ENCODE results near the gene EMID1.

The EMID1 gene

DNA sequence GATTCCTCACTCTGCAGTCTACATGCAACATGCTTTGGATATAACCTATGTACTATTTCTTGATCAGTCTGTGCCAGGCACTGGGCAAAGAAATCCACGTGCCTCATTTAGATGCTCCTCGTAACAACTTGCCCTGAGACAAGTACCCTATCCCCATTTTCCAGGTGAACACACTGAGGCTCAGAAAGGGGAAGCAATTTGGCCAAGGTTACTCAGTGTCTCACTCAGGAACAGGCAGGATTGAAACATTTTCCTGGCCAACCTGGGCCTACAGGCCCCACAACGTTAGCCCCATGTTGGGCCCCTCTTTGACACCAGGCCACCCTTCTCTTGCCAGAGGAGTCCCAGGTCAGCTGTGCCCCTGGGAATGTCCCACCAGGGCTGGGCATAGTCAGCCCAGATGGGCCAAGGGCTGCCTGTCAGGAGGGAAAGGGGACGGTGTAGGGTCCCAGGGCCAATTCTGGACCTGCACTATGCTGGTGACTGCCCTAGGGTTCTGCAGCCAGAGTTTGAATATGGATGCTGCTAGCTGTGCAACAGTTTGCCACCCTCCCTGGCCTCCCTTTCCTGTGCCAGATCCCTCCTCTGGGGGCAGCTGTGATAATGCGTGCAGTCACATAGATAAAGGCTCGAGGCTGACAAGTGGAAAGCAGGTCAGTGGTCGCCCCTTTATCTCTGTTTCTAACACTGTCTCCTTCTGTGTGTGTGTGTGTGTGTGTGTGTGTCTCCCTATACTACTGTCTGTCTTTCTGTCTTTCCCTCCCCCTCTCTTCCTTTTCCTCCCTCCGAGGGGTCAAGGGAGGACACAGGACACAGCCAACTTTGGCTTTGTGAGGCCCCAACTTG lies 10.4 kb upstream of the EMID1 start:
- no peak for DNase-seq

DNA sequence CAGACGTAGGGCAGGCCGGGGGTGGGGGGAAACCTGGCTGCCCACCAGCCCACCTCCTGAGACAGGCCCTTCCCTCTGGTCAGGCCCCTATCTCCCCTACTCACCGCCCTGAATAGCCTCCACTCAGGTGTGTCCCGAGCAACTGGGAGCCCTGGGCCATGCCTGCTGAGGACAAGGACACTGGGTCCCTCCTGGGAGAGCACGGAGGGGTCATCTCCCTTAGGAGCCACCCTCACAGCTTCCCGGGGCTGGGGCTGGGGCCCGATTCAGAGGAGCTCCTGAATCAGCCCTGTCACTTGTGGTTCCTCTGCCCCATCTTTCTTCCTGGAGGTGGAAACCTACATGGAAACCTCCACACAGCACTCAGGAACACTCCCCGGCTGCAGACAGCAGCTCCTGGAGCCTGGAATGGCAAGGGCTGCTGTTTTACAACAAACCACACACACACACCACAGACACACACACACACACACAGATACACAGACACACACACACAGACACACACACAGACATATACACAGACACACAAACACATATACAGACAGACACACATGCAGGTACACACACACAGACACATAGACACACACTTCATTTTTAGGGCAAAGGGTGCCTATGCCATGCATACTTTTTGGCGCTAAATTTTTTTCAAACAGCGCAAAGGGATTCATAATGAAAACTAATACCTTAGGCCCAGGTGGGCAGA lies 9.6 kb upstream of the EMID1 start:
- DNase-seq, result no peak

DNA sequence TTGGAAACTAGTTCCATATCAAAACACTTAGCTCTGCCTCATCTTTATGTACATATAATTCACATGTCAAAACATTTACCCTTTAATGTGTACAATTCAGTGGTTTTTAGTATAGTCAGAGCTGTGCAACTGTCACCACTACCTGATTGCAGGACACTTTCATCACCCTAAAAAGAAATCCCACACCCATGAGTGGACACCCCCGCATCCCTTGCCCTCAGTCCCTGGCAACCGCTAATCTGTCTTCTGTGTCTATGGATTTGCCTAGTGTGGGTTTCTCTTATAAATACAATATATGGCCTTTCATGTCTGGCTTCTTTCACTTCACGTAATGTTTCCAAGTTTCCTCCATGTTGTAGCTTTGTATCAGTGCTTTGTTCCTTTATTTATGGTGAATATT lies 8.6 kb upstream of the EMID1 start:
- no peak for DNase-seq

DNA sequence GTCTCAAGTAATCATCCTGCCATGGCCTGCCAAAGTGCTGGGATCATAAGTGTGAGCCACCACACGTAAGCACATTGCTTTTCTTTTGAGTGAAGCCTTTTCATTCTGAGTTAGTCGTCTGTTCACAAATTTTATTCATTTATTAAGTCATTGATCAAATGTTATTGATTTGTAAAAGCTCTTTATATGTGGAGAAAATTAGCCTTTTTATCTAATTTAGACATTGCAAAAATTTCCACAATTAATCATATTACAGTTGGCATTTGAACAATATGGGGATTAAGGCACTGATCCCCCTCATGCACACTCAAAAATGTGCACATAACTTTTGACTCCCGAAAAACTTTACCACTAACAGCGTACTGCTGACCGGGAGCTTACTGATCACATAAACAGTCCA lies 7.5 kb upstream of the EMID1 start:
- no peak for DNase-seq

DNA sequence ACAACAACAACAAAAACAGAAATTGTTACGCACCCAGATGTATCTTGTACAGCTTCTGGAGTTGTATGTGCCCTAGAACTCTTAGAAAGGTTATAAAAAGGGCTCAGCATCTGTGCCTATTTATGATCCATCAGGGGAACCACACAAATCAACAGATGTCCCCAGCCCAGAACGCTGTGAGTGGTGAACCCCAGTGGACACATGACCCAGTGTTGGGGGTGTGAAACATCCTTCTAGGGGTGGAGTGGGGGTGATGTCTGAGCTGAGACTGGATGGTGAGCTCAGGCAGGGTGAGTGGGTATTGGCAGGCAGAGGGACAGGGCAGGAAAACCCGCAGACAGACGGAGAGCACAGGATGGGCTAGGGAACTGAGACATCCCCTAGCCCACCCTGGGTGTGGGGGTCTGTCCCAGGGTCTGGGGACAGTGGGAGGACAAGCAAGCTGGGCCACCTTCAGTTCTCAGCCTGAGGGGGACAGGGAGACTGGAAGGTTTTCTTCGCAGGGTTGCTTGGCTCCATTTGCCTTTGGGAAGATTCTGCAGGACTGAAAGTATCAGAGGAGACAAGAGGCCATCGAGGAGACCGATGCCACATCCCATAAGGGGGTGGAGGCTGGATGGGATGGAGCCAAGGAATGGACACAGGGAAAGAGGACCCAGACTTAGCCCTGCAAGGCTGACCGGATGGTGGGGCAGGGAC lies 5.8 kb upstream of the EMID1 start:
- DNase-seq, result no peak

DNA sequence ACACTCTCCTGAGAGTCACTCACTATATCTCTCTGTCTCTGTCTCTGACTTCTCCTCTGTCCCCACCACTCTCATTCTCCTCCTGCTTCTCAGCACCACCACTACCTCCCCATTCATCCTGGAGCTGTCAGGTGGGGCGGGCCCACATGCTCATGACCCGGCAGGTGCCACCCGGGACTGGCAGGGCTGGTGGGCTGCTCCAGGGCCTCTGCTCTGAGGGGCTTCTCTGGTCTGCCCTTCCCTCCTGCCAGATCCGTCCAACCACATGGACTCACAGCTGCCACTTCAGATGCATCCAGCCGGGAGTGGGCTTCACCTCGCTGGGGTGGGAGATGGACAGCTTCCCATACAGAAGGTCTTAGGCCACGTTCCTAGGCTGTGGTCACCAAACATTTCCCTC lies 4.8 kb upstream of the EMID1 start:
- DNase-seq, result no peak

DNA sequence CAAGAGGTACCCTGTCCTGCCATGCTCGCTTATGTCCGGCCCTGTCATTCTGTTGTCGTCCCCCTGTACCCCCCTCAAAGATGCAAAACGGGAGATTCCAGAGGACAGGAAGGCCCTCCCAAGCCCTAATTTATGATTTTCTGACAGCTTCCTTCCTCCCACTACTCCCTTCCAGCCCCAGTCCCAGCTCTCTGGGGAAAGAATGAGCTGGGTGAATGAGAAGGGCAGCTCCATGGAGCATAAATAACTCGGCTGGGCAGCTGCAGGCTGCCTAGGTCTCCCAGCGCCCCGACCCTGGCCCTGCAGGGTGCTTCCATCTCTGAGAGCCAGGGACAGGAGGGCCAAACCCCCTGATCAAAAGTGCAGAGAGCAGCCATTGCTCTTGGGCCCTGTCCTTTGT lies 3.9 kb upstream of the EMID1 start:
- no peak for DNase-seq

DNA sequence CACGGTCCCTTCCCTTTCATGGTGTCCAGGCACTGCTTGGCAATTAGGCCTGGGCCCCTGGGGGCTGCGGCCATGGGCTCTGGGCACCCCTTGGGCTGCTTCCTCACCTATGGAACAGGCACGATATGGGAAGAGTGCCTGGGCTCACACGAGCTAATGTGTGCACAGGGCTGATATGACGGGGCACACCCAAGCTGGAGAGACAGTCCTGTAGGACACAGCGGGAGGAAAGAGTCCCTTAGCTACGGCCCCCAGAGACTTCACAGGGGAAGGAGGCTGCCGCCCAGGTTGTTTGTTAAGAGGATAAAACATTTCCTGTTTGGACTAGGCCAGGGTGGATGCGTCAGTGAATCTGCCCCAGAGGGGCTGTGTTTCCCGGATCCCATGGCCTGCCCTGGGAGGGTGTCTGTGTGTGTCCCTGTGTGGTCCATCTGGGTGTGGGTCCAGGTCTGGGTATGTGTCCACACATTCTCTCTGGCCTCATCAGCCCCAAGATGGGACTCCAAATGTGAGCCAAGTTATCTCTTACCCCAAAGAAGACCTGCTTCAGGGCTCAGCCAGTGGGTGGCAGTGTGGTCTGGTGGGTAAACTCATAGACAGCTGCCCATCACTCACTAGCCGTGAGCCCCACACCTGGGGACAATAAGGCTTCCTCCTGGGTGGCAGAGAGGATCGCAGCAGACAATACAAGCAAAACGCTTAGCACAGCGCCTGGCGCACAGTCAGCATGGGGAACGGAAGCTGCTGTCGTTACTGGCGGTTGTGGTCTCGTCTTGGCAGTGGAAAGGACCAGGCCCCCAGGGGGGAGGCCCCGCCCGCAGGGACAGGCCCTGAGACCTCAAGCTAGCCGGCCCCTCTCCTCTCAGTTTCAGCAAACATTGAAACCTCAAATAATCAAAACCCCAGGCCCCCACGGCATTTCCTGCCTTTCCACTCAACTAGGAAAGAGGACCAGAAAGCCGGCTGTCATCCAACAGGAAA lies 3.2 kb upstream of the EMID1 start:
- no peak for DNase-seq

DNA sequence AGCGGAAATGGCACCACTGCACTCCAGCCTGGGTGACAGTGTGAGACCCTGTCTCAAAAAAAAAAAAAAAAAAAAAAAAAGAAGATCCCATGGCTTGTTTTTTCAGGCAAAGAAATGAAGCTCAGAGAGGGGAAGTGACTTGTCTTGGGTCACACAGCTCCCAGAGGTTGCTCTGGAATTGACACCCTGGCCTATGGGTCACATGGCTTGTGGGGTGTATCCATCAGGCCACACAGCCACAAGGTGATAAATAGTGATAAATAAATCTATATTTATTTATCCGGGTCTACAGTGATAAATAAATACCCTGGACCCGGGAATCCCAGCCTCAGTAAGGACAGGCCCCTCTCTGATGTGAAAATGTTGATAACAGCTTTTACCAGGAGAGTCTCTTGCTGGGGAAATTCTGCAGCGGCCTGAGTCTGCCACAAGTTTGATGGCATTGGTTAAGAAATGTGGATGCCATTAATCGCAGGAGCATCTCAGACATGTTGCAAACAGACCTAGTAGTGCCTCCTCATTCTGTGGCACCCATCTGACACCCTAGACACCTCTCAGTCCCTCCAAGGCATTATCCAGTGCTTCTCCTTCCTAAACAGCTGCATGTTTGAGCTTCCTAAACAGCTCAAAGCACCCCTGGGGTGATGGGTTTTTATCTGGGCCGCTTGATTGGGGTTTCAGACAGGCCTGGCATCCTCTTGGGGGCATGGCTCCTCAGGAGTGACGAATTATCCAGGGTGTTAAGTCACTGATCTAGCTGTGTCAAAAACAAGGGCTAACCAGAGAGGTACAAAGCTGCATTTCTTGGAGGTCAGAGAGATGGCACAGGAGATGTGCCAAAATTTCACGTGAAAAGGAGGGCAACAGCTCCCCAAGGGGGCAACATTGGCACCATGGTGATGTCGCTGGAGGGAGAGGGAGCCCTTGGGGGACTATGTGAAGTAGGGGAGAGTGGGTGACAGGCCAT lies 1.9 kb upstream of the EMID1 start:
- no peak for DNase-seq

DNA sequence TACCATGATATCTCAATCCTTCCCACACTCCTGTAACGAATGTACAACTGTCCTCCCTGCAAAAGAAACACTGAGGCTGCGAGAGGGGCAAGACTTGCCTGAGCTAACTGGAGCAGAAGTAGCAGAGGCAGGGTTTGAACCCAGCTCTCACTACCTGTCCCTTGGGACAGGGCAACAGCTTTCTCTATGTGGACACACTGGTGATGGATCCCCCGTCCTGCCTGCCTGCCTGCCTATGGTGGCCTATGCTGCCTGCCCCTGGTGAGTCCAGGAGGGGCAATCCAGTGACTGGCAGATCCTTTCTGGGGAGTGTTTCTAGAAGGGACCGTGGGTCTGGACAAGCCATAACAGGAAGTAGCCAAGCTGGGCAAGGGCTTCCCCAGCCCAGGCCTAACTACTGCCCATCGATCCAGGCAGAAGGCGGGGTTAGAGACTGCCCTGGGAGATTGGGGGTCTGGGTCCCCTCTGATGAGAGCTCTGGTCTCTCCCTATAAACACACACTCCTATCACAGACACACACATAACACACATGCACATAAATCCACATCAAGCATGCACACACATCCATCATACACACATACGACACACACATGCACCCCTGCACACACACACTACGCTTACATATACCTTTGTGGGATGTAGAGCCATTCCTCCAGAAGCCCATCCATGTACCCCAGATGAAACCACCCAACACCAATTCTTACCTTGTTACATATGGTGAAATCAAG lies 1.1 kb upstream of the EMID1 start:
- DNase-seq, result no peak

DNA sequence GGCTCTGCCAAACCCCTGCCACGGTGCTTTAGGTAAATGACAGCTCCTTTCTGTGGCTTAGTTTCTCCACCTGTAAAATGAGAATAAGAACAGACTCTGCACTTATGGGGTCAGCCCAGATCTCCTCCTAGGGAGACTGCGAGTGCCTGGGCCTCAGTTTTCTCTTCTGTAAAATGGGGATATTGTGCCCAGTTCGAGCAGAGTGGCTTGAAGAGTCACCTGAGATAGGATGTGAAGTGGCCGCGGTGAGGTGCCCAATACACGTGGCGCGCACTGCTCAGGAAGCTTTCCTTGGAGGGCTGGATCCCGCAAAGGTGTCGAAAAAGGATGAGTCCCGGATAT lies 473 bp upstream of the EMID1 start:
- DNase-seq, result no peak

DNA sequence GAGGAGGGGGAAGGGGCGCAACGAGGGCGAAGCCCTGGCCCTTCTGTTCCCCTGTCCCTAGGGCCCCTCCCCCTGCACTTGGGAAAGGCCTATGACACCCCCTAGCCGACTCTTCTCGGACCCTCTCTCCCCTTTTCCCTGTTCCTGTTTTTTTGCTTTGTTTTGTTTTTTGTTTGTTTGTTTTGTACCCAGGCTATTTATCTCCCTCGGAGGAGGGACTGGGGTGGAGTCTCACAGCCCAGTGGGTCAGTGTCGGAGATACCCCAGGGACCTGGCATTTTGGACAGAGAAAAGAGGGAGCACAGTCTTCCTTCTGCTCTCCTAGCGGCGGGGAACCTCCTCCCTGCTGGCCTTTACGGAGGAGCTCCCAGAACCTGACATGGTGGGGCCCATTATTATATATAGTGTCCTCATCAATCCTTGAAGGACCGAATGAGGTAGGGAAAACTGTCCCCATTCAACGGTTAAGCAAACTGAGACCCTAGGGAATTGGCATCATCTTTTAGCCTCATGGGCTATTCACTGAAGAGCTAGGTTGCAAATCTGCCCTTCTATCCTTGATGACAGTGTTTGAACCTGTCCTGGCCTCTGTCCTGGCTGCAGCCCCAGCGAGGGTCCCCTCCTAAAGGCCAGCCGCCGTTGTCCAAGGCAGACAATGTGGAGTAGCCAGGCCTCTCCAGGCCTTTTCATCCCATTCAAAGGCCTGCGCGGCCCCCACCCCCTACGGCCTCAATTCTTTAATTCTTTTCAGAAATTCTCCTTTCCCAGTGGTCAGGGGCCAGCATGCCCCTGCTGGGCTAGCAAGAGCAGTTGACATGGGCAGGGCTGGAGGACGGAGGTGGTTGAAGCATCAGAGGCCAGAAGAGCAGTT lies 911 bp downstream of the EMID1 start:
- DNase-seq, result no peak

DNA sequence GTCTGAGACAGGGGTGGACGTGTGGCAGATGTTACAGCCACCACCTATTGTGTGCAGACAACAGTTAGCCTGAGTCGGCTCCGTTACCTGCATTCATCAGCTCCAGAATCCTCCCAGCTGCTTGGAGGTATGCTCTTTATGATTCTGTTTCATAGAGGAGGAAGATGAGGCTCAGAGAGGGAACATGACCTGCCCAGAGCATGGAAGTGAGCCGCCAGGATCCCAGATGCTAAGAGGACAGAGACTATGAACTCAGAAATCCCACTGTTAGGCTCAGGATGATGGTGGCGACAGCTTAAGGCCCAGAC lies 1.5 kb downstream of the EMID1 start:
- DNase-seq, result no peak

DNA sequence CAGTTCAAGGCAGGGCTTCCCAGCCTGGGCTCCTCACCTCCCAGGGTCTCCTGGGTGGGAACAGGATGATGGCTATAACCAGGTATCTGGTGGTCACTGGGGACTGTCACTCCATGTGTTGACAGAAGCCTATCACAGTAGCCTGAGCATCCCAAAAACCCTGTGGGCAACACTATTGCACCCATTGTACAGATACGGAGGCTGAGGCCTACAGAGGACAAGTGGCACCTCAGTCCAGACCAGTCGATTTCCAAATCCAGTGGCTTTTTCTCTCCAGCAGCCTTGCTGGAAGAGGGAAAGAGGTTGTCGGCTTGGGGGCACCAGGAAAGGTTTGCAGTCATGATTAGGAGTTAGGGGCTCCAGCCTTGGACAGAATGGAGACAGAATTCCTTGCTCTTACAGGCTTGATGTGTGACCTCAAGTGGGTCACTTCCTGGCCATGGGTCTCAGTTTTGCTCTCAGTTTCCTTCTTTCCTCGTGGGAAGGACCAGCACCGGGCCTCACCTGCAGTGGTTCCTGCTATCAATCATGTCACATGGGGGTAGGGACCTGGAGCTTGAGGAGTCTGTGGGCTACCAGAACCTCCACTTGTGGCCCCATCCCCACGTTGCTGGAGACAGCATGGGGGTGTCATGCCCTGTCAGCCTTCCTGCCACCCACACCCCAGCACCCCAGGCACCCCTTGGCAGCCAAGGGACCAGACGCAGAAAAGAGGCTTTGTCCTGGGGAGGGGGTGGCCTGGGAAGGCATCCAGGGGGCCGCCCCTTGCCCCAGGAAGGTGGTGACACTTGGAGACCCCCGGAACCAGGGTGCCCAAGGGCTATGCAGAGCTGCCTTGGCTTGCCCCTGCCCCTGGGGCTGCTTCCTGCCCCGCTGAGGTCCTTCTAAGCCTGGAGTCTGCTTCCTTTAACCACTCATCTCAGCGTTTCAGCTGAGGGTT lies 2.1 kb downstream of the EMID1 start:
- DNase-seq, result no peak

DNA sequence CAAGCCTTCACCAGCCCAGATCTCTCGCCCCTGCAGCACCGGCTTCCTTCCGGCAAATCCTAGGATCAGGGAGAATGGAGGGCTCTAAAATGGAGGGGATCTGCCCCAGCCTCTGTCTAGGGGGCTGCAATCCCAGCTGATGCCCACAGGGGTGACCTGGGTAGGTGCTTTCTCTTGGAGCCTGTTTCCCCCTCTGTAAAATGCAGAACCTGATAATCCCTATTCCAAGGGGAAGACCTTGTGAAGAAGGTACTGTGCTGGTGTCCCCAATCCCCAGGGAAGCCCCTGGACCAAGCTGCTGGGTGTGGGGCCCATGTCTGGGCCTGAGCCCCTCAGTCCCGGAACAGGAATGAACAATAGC lies 2.8 kb downstream of the EMID1 start:
- DNase-seq, result no peak

DNA sequence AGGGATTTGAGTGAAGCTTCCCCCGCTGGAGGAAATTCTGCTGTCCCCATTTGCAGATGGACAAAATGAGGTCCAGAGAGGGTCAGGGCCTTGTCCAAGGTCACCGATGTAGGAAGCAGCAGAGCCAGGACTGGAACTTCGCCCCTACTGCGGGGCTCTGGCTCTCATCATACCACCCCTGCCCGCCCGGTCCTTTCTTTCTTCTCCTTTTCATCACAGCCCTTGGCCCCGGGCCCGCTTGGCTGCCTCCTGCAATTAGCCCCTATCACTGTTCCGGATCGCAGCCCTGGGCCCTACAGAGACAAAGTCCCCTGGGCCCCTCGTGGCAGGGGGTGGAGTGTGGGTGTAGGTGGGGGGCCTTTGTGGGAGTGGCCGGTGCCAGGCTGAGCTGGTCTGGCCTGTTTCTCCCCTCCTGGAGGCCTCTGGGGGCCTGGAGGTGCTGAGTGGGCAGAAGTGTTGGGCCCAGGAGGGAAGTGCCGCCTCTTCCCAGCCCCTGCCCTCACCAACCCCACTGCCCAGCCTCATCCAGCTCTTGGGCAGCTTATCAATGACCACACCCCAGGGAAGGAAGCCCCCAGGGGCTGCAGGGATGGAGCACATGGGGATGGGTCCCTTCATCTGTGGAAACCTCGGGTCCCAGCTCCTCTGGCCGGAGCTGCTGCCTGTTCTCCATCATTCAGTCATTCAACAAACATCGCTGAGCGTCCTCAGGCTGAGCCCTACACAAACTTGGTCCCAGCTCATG lies 3.4 kb downstream of the EMID1 start:
- no peak for DNase-seq

DNA sequence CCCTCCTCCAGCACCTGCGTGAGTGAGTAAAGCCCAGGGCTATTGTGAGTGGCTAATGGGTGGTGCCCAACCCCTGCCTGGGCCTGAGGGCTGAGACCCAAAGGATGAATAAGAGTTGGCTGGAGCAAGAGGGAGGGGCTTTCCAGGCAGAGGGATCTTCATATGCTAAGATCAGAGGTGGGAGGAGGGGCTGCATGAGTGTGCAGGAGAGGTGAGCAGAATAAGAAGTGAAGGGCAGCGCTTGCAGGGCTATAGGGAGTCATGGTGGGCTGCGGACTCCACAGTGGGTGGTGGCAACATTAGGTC lies 3.9 kb downstream of the EMID1 start:
- no peak for DNase-seq

DNA sequence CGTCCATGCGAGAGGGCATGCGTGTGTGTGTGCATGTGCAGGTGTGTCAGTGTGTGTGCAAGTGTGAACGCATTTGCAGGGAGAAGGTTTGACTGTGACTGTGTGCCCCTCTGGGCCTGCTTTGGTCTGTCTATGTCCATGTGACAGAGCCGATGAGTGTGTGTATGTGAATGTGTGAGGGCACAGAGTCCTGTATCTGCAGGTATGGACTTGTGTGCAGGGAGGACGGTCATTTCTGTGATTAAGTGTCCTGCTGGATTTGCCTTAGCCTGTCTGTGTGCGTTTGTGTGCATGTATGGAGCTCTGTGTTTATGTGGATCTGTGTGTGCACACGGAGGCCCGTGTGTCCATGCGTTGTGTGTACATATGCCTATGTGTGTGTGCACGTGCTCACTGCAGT lies 5.4 kb downstream of the EMID1 start:
- DNase-seq, result no peak

DNA sequence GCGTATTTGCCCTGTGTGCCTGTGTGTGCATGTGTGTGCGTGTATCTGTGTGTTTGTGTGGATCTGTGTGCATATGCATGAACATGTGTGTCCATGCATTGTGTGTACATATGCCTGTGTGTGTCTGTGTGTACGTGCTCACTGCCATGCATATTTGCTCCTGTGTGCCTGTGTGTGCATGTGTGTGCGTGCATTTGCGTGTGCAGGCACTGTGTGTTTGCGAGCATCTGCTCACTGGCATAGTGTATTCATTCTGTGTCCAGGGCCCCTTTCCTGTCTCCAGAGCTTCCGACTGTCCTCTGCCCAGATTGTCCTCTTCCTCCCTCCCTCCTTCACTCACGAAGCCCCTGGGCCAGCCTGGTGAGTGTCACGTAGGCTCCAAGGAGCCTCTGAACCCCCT lies 5.8 kb downstream of the EMID1 start:
- DNase-seq, result no peak

All from NCI-H1105 (cell line).